GM23338 (cell line): Measurements from ENCODE around the gene PDE4D. TPM values are rescaled to one million over a fixed set of nuclear protein-coding genes. Genes with fewer than 3 reads are reported as not detected.

Source experiments
- ATAC-seq: fragments of 200-7000 bp; cut with Tn5 transposase; 3 replicates; pipeline ENCODE4 v1.9.1; 2020
- DNase-seq: peaks from one replicate; pipeline ENCODE4 v3.0.0-alpha.2; 2015; ENCODE audit warnings: low spot score
- H2AFZ ChIP-seq: fragments of 200-600 bp; sonication (generic); 2 replicates; pipeline ENCODE4 v1.8.0; 2016; ENCODE audit warnings: antibody characterized with exemption, mild to moderate bottlenecking, moderate library complexity
- H3F3A ChIP-seq: fragments of 200-600 bp; sonication (generic); replicated peaks from 2 replicates; pipeline ENCODE4 v1.8.0; 2017; ENCODE audit warnings: antibody characterized with exemption, mixed run types, low read depth
- H3K27ac ChIP-seq: fragments of 200-600 bp; sonication (generic); 2 replicates; pipeline ENCODE4 v1.6.1; 2016; ENCODE audit warnings: low read depth
- H3K27me3 ChIP-seq: fragments of 200-600 bp; sonication (generic); 2 replicates; pipeline ENCODE4 v1.8.0; 2016; ENCODE audit warnings: mild to moderate bottlenecking, mixed run types, moderate library complexity; ENCODE audit not compliant: insufficient read depth
- H3K36me3 ChIP-seq: fragments of 200-600 bp; sonication (generic); 2 replicates; pipeline ENCODE4 v1.8.0; 2016; ENCODE audit warnings: mild to moderate bottlenecking; ENCODE audit not compliant: insufficient read depth
- H3K4me1 ChIP-seq: fragments of 200-600 bp; sonication (generic); 2 replicates; pipeline ENCODE4 v1.8.0; 2016; ENCODE audit warnings: mild to moderate bottlenecking, moderate library complexity; ENCODE audit not compliant: insufficient read depth
- H3K4me2 ChIP-seq: fragments of 200-600 bp; sonication (generic); 2 replicates; pipeline ENCODE4 v1.7.1; 2017; ENCODE audit warnings: mixed run types
- H3K4me3 ChIP-seq: fragments of 200-600 bp; sonication (generic); 2 replicates; pipeline ENCODE4 v1.6.1; 2016; ENCODE audit warnings: mixed run types
- H3K79me2 ChIP-seq: fragments of 200-600 bp; sonication (generic); replicated peaks from 2 replicates; pipeline ENCODE4 v1.8.0; 2017; ENCODE audit warnings: mild to moderate bottlenecking; ENCODE audit not compliant: insufficient read depth
- H3K9me2 ChIP-seq: fragments of 200-600 bp; sonication (generic); 2 replicates; pipeline ENCODE4 v1.8.0; 2017; ENCODE audit not compliant: insufficient read depth
- H4K20me1 ChIP-seq: fragments of 200-600 bp; sonication (generic); replicated peaks from 2 replicates; pipeline ENCODE4 v1.8.0; 2017; ENCODE audit warnings: mild to moderate bottlenecking; ENCODE audit not compliant: insufficient read depth
- H3K27ac Mint-ChIP-seq: 2 replicates; pipeline ENCODE4 v1.8.0; 2020; ENCODE audit warnings: inconsistent platforms, mild to moderate bottlenecking, moderate library complexity, mixed read lengths
- H3K27me3 Mint-ChIP-seq: 3 replicates; pipeline ENCODE4 v1.8.0; 2022; ENCODE audit warnings: low read depth, mild to moderate bottlenecking, moderate library complexity, mixed read lengths, inconsistent platforms; ENCODE audit not compliant: insufficient read depth, poor library complexity
- H3K36me3 Mint-ChIP-seq: 3 replicates; pipeline ENCODE4 v1.8.0; 2021; ENCODE audit warnings: low read depth, mild to moderate bottlenecking, inconsistent platforms, moderate library complexity, mixed read lengths
- H3K4me1 Mint-ChIP-seq: 3 replicates; pipeline ENCODE4 v1.8.0; 2020; ENCODE audit warnings: mild to moderate bottlenecking, inconsistent platforms, mixed read lengths
- H3K4me3 Mint-ChIP-seq: 3 replicates; pipeline ENCODE4 v1.8.0; 2021; ENCODE audit warnings: moderate library complexity, mild to moderate bottlenecking, inconsistent platforms, mixed read lengths
- H3K9me3 Mint-ChIP-seq: 3 replicates; pipeline ENCODE4 v1.8.0; 2020; ENCODE audit warnings: moderate library complexity, mild to moderate bottlenecking, inconsistent platforms, mixed read lengths
- CREB1 ChIP-seq: fragments of 250-450 bp; sonication (Bioruptor Pico); IDR thresholded peaks from 2 replicates; pipeline ENCODE4 v1.5.0; 2020; ENCODE audit warnings: low read depth, mild to moderate bottlenecking, moderate library complexity
- ETS1 ChIP-seq: IDR thresholded peaks from 2 replicates; pipeline ENCODE4 v1.6.1; 2016; ENCODE audit warnings: antibody characterized with exemption
- EZH2 ChIP-seq: fragments of 200-600 bp; sonication (generic); IDR thresholded peaks from one replicate; pipeline ENCODE4 v1.8.0; 2017; ENCODE audit warnings: antibody characterized with exemption, mild to moderate bottlenecking, low read depth; ENCODE audit not compliant: unreplicated experiment
- JUNB ChIP-seq: IDR thresholded peaks from one replicate; pipeline ENCODE4 v1.6.1; 2016; ENCODE audit warnings: antibody characterized with exemption; ENCODE audit not compliant: unreplicated experiment
- NANOG ChIP-seq: IDR thresholded peaks from 2 replicates; pipeline ENCODE4 v1.6.1; 2016; ENCODE audit warnings: antibody characterized with exemption, borderline replicate concordance
- STAT1 ChIP-seq: IDR thresholded peaks from one replicate; pipeline ENCODE4 v1.6.1; 2016; ENCODE audit warnings: antibody characterized with exemption; ENCODE audit not compliant: unreplicated experiment
- ZNF114 ChIP-seq: fragments of 250-450 bp; sonication (Bioruptor Pico); IDR thresholded peaks from 2 replicates; pipeline ENCODE4 v1.5.0; 2020; ENCODE audit warnings: mild to moderate bottlenecking, moderate library complexity
- ZNF462 ChIP-seq: fragments of 250-450 bp; sonication (Bioruptor Pico); IDR thresholded peaks from 2 replicates; pipeline ENCODE4 v1.5.0; 2020; ENCODE audit warnings: mild to moderate bottlenecking, moderate library complexity
- polyA plus RNA-seq: library from polyadenylated mRNA; unstranded; fragments of >200 nt; fragmentation: Nextera tagmentation; extraction: Ambion mirVana; gene quantifications from 2 replicates; pipeline ENCODE4 v1.2.1, GENCODE V29; 2016
- total RNA-seq: library from RNA; depleted of rRNA; stranded (reverse); fragments of >200 nt; shearing (Covaris generic); gene quantifications from 2 replicates; pipeline ENCODE4 v1.2.3, GENCODE V29; 2014

PDE4D gene
- total and polyA plus RNA-seq, 2 experiments from 2014 or later: 2.1 to 4.7 TPM

- TF ChIP-seq ZNF462 (CRISPR knock-in tag): no peak
- TF ChIP-seq ZNF114 (CRISPR knock-in tag): no peak
- no peak for TF ChIP-seq STAT1
- TF ChIP-seq NANOG: no peak
- no peak for TF ChIP-seq ETS1
Observed at GRCh38 chr5:59119480-59119879, 774.0 kb downstream of the PDE4D start (continued).

GRCh38 chr5:59117320-59117719 lies 776.2 kb downstream of the PDE4D start:
- Histone ChIP-seq H3K4me3 (no peak overlapping the region), H2AFZ (no peak overlapping the region), H3K36me3 (no peaks in the 10 kb centered on the region), H3F3A (no peaks in the 10 kb centered on the region), H4K20me1 (no peaks in the 10 kb centered on the region), H3K4me2 (no peak overlapping the region), H3K27me3 (no peaks in the 10 kb centered on the region), H3K4me1 (peaks cover 7% of the 10 kb centered on the region; the same call in 1 of the 2 replicates), H3K27ac (no peak overlapping the region), H3K9me2 (no peaks in the 10 kb centered on the region), H3K79me2 (no peaks in the 10 kb centered on the region)
- Mint-ChIP-seq H3K36me3 (no peaks in the 10 kb centered on the region), H3K9me3 (no peaks in the 10 kb centered on the region), H3K4me3 (no peak overlapping the region), H3K27ac (no peak overlapping the region), H3K4me1 (peaks cover 6% of the 10 kb centered on the region; the same call in 2 of the 3 replicates), H3K27me3 (no peaks in the 10 kb centered on the region)
- ATAC-seq (no peak), DNase-seq (no peak)
- TF ChIP-seq EZH2 (no peak), JUNB (no peak), ZNF114 (CRISPR knock-in tag) (no peak), CREB1 (CRISPR knock-in tag) (no peak)
